ENCODE data around the gene DNAJC5G.
"Not testable (repeated sequence)": the region's sequence is repeated elsewhere in the genome, so short reads cannot be mapped to it uniquely, and the experiment has no call there.

The DNAJC5G gene

GRCh38 chr2:27297195-27297594 lies 22.0 kb downstream of the DNAJC5G start:
- H3K27me3 ChIP-seq (ENCODE audit: insufficient read depth, low read length, poor library complexity) = peaks cover 10% of the 10 kb centered on the region
- TF ChIP-seq, protein P1, sequence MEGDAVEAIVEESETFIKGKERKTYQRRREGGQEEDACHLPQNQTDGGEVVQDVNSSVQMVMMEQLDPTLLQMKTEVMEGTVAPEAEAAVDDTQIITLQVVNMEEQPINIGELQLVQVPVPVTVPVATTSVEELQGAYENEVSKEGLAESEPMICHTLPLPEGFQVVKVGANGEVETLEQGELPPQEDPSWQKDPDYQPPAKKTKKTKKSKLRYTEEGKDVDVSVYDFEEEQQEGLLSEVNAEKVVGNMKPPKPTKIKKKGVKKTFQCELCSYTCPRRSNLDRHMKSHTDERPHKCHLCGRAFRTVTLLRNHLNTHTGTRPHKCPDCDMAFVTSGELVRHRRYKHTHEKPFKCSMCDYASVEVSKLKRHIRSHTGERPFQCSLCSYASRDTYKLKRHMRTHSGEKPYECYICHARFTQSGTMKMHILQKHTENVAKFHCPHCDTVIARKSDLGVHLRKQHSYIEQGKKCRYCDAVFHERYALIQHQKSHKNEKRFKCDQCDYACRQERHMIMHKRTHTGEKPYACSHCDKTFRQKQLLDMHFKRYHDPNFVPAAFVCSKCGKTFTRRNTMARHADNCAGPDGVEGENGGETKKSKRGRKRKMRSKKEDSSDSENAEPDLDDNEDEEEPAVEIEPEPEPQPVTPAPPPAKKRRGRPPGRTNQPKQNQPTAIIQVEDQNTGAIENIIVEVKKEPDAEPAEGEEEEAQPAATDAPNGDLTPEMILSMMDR (IDR thresholded peaks at IDR 0.05; ENCODE audit: borderline replicate concordance, extremely low read depth, low read length, poor library complexity, severe bottlenecking) = no peak
- TF ChIP-seq EZH2 (IDR thresholded peaks at IDR 0.05; ENCODE audit: borderline replicate concordance, low read depth, low read length, severe bottlenecking) = no peak
- H2AFZ ChIP-seq (ENCODE audit: low read depth, low read length) = no peak overlapping the region
- no peak overlapping the region for H3K4me2 ChIP-seq (ENCODE audit: insufficient read depth, low read length)
- no peak overlapping the region for H3K4me3 ChIP-seq (ENCODE audit: low read depth in 1 of 2, low read length in 2 of 2)
- no peak for DNase-seq
- no peaks in the 10 kb centered on the region for H3K9me3 ChIP-seq (ENCODE audit: insufficient read depth, low read length, severe bottlenecking)
- H3K27ac ChIP-seq (ENCODE audit: low read length) = no peak overlapping the region
- H4K20me1 ChIP-seq (ENCODE audit: insufficient read depth, low read length) = no peaks in the 10 kb centered on the region
- H3K9ac ChIP-seq (ENCODE audit: low read depth, low read length) = no peak overlapping the region
- ATAC-seq (ENCODE audit: insufficient read depth, low read depth) = no peak
- no peaks in the 10 kb centered on the region for H3K79me2 ChIP-seq (ENCODE audit: insufficient read depth, low read length)
- H3K4me1 ChIP-seq (ENCODE audit: insufficient read depth, low read length) = no peaks in the 10 kb centered on the region
- no peaks in the 10 kb centered on the region for H3K36me3 ChIP-seq (ENCODE audit: insufficient read depth, low read length)

DNA sequence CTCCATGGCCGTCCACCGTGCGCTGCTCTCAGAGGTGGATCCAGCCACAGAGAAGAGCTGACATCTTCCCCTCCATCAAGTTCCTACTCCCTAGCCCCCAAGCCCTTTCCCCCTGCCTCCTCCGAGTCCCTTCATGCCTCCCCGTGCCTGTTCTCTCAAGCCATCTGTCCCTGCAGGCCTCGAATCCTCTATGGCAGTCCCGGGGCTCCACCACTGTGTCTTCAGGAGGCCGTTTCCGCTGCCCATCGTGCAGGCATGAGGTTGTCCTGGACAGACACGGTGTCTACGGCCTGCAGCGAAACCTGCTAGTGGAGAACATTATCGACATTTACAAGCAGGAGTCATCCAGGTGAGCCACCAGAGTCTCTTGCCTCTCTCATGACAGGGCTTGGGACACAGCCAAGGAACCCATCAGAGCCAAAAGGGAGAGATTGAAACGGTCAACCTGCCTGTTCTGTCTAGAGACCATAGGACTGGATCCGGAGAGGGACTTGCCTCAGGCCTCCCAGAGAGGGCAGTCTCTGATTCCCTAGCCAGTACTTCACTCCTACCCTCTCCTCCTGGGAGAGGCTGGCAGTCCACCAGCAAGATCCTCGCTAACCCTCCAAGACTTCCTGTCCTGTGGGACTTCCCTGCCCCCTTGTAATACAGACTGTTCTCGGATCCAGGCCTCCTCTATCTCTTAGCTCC lies 23.3 kb downstream of the DNAJC5G start:
- Histone ChIP-seq H3K4me3 (ENCODE audit: low read depth in 1 of 2, low read length in 2 of 2) (no peak overlapping the region), H3K4me1 (ENCODE audit: insufficient read depth, low read length) (peaks cover 5% of the 10 kb centered on the region), H3K9ac (ENCODE audit: low read depth, low read length) (no peak overlapping the region), H2AFZ (ENCODE audit: low read depth, low read length) (no peak overlapping the region; the same call in 1 of the 2 replicates), H3K79me2 (ENCODE audit: insufficient read depth, low read length) (no peaks in the 10 kb centered on the region), H3K9me3 (ENCODE audit: insufficient read depth, low read length, severe bottlenecking) (no peaks in the 10 kb centered on the region), H3K36me3 (ENCODE audit: insufficient read depth, low read length) (no peaks in the 10 kb centered on the region), H4K20me1 (ENCODE audit: insufficient read depth, low read length) (no peaks in the 10 kb centered on the region), H3K4me2 (ENCODE audit: insufficient read depth, low read length) (no peak overlapping the region), H3K27me3 (ENCODE audit: insufficient read depth, low read length, poor library complexity) (no peaks in the 10 kb centered on the region), H3K27ac (ENCODE audit: low read length) (no peak overlapping the region)
- no peak for ATAC-seq (ENCODE audit: insufficient read depth, low read depth)
- DNase-seq = no peak
- TF ChIP-seq EZH2 (IDR thresholded peaks at IDR 0.05; ENCODE audit: borderline replicate concordance, low read depth, low read length, severe bottlenecking) = no peak
- TF ChIP-seq, protein P1 (IDR thresholded peaks at IDR 0.05; ENCODE audit: borderline replicate concordance, extremely low read depth, low read length, poor library complexity, severe bottlenecking) = no peak

DNA sequence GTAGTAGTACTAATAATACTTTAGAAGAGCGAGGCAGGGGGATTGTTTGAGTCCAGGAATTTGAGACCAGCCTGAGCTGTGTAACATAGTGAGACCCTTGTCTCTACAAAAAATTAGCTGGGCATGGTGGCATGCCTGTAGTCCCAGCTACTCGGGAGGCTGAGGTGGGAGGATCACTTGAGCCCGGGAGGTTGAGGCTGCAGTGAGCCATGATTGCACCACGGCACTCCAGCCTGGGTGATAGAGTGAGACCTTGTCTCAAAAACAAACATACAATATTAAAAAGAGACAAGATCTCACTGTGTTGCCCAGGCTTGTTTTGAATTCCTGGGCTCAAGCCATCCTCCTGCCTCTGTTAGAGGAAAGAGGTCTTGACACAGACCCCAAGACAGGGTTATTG lies 25.4 kb downstream of the DNAJC5G start:
- not testable (repeated sequence) for ATAC-seq (ENCODE audit: insufficient read depth, low read depth); H3K9me3 ChIP-seq (ENCODE audit: insufficient read depth, low read length, severe bottlenecking); H3K79me2 ChIP-seq (ENCODE audit: insufficient read depth, low read length); H3K27ac ChIP-seq (ENCODE audit: low read length); H4K20me1 ChIP-seq (ENCODE audit: insufficient read depth, low read length); H3K4me1 ChIP-seq (ENCODE audit: insufficient read depth, low read length); H2AFZ ChIP-seq (ENCODE audit: low read depth, low read length); H3K4me2 ChIP-seq (ENCODE audit: insufficient read depth, low read length); H3K9ac ChIP-seq (ENCODE audit: low read depth, low read length); H3K4me3 ChIP-seq (ENCODE audit: low read depth in 1 of 2, low read length in 2 of 2); H3K27me3 ChIP-seq (ENCODE audit: insufficient read depth, low read length, poor library complexity); H3K36me3 ChIP-seq (ENCODE audit: insufficient read depth, low read length); DNase-seq

GRCh38 chr2:27303093-27304025 lies 28.1 kb downstream of the DNAJC5G start:
- no peaks in the 10 kb centered on the region for H3K9me3 ChIP-seq (ENCODE audit: insufficient read depth, low read length, severe bottlenecking)
- peak overlapping the region; percentile 64 for H2AFZ ChIP-seq (ENCODE audit: low read depth, low read length)
- peaks cover 5% of the 10 kb centered on the region for H3K4me1 ChIP-seq (ENCODE audit: insufficient read depth, low read length)
- H3K4me2 ChIP-seq (ENCODE audit: insufficient read depth, low read length) = peak overlapping the region; percentile 45; the same call in 1 of the 2 replicates
- H3K36me3 ChIP-seq (ENCODE audit: insufficient read depth, low read length) = peaks cover 2% of the 10 kb centered on the region; the same call in 1 of the 2 replicates
- ATAC-seq (ENCODE audit: insufficient read depth, low read depth) = peak; percentile 76
- H3K27me3 ChIP-seq (ENCODE audit: insufficient read depth, low read length, poor library complexity) = no peaks in the 10 kb centered on the region
- no peak overlapping the region for H3K9ac ChIP-seq (ENCODE audit: low read depth, low read length)
- H3K4me3 ChIP-seq (ENCODE audit: low read depth in 1 of 2, low read length in 2 of 2) = no peak overlapping the region
- no peak overlapping the region for H3K27ac ChIP-seq (ENCODE audit: low read length)
- H3K79me2 ChIP-seq (ENCODE audit: insufficient read depth, low read length) = no peaks in the 10 kb centered on the region
- TF ChIP-seq EZH2 (IDR thresholded peaks at IDR 0.05; ENCODE audit: borderline replicate concordance, low read depth, low read length, severe bottlenecking) = no peak
- TF ChIP-seq, protein P1 (IDR thresholded peaks at IDR 0.05; ENCODE audit: borderline replicate concordance, extremely low read depth, low read length, poor library complexity, severe bottlenecking) = peak; percentile 83
- H4K20me1 ChIP-seq (ENCODE audit: insufficient read depth, low read length) = peaks cover 2% of the 10 kb centered on the region; the same call in 1 of the 2 replicates
- peak; percentile 57 for DNase-seq
